HG03159 (cell line): ENCODE measurements around the gene SEMA4D.

ENCODE experiments used
- ATAC-seq: cut with Tn5 transposase; IDR thresholded peaks from one replicate; pipeline ENCODE4 v1.9.1; 2021; ENCODE audit warnings: mild to moderate bottlenecking, moderate library complexity; ENCODE audit not compliant: unreplicated experiment

The SEMA4D gene

GRCh38 chr9:89395931-89396710, 101.8 kb downstream of the SEMA4D start:
- no peak for ATAC-seq

DNA sequence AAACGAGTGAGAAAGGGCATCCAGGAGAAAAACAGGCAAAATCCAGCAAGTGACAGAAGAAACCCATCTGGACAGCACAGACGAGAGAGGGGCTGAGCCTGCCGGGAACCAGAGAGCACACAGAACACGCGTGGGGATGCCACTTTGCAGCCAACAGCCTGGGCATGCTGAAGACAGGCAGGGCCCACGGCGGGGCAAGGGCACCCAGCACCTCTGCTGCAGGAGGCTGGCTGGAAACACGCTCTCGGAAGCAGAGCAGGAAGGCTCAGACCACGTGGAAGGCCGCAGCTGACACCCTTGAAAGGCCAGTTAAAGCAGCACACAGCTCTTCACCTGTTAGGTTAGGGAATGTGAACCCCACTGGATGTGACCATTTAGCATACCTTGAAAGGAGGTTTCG, 103.5 kb downstream of the SEMA4D start:
- ATAC-seq, result no peak

GRCh38 chr9:89391585-89391984, 106.3 kb downstream of the SEMA4D start:
- no peak for ATAC-seq

DNA sequence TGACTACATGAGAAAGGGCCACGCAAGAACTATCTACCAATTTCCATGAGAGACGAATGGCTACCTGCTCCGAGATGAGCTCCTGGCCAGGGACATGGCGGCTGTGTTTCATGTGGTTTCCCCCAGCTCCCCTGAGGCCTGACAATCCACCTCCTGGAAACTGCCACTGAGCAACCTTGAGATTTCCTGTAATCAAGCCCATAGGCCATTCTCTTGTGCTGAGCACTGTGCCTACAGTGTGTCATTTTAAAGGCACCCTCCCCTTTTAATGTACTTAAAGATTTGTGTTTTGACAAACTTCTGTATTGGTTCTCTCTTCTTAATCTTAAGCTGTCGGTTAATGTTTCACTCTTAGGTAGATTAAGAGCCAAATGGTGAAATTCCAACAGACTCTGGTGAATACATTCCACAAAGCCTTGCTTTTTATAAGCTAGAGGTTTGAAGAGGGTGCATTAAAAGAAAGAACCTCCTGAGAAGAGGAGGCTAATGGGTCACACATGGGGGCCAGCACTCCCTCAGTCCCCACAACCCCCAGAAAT, 107.3 kb downstream of the SEMA4D start:
- no peak for ATAC-seq

- ATAC-seq, result no peak
These were observed 107.8 kb downstream of the SEMA4D start for GRCh38 chr9:89390068-89390555.

DNA sequence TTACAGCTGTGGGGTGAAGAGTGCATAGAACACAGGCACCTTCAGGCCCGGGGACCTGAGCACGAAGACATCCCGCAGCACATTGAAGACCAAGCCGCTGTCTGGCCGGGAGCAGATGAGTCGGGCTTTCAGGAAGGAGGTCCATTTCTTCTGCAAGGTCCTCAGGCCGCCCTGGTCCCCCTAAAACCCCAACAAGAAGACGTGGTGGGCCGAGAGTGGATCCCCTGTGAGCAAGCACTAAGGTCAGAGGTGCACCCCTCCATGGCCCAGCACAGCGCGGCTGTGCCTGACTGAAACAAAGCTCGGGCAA, 109.1 kb downstream of the SEMA4D start:
- ATAC-seq, result no peak

- ATAC-seq, result no peak
These were observed 109.6 kb downstream of the SEMA4D start for GRCh38 chr9:89388084-89388867.

- no peak for ATAC-seq
These were observed 110.6 kb downstream of the SEMA4D start for GRCh38 chr9:89387197-89387849.

GRCh38 chr9:89386797-89387196, 111.1 kb downstream of the SEMA4D start:
- ATAC-seq, result no peak

DNA sequence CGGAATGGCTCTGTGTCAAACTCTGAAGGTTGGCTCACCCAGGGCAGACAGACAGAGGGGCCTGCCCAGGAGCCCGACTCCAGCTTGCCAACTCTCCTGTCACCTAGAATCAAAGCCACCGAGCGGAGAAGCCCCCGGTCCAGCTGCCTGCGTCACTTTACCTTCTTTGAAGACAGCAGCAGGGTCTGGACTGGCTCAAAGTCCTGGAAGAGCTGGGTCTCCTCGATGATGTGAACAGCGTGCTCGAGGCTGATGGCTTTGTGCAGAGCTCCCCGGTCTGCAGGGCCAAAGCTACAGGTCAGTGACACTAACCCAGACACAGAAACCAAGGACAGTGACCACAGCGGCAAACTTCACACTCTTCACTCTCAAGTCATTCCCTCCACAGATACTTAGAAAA, 111.7 kb downstream of the SEMA4D start:
- ATAC-seq, result no peak

- ATAC-seq, result no peak
These were observed 113.1 kb downstream of the SEMA4D start for GRCh38 chr9:89384783-89385182.

GRCh38 chr9:89383721-89384300, 114.1 kb downstream of the SEMA4D start:
- ATAC-seq, result no peak

- ATAC-seq, result no peak
These were observed 114.7 kb downstream of the SEMA4D start for GRCh38 chr9:89383030-89383720.

DNA sequence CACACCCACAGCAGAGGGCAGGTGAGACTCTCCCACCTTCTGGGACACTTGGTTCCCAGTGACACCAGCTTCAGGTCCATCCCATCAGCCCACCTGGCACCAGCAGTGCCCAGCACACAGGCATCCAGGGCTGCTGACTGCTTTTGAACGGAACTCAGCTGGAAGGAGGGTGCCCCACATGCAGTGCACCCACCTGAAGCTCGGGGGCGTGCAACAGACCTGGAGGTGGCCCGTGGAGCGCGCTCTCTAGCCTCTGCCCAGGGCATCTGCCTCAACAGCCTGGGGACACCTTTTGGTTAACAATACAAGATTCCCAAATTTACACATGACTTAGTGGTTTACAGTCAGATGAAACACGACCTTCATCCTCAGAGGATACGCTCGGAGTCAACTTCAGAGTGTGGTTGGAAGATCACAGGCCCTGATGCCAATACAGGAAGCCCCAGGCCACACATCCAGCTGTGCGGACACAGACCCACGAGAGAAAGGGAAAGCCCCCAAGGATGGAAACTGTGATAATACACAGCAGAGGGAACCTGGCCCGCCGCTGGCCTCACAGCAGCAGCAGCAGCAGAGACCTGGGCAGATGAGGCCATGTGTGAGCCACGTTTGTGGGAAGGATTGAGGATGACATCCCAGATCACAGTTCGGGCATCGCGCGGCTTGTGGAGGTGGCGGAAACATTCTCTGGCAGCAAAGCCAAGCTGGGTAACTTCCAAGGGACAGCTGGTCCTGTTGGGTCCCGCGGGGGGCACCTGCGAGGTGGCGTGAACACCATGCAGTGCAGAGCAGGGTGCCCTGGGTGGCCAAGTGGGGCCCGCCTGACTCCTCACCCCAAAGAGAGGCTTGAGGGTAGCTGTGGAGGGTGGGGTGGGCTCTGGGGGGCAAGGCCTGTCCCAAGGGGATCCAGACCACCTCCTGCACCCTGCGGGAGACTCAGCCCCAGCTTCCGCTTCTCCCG, 115.6 kb downstream of the SEMA4D start:
- ATAC-seq, result no peak

- no peak for ATAC-seq
These were observed 116.7 kb downstream of the SEMA4D start for GRCh38 chr9:89381308-89381609.

- no peak for ATAC-seq
These were observed 117.2 kb downstream of the SEMA4D start for GRCh38 chr9:89380437-89381307.

- no peak for ATAC-seq
These were observed 118.3 kb downstream of the SEMA4D start for GRCh38 chr9:89379508-89380115.

GRCh38 chr9:89379031-89379430, 118.9 kb downstream of the SEMA4D start:
- no peak for ATAC-seq
